ENCODE data around the gene CAMSAP1. TPM values are rescaled to one million over a fixed set of nuclear protein-coding genes. Genes with fewer than 3 reads are reported as not detected.
A peak's percentile ranks its signal among the peaks of the same experiment; 100 is the strongest.

The CAMSAP1 gene
- total and polyA plus RNA-seq, 10 donors: 2.4 to 34.3 (median 19.8) TPM

DNA sequence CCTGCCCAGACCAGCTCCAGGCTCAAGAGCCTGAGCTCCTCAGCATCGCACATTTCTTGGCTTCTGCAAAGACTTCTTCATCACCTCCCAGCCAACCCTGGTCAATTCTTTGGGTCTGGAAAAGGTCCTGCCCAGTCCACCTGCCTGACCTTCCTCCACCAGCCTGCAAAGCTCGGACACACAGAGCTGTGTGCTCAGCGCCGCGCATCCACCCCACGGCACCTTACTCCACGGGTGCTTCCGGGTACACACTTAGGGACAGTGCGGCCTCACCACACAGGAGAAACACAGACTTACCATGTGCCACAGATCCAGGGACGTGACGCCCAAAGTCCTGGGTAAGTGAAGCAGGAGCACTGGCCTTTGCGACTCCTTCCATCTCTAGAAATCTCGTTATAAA, 108.1 kb downstream of the CAMSAP1 start:
- no peak for DNase-seq
- Histone ChIP-seq H3K27ac (no peak overlapping the region), H3K9me3 (no peaks in the 10 kb centered on the region), H3K4me3 (no peak overlapping the region), H3K36me3 (no peaks in the 10 kb centered on the region), H3K4me1 (peaks cover 0 to 15% (median 8%) of the 10 kb centered on the region in 6 donors), H3K27me3 (replicated peaks in 1 of 7) (peaks cover 0 to 7% (median 0%) of the 10 kb centered on the region in 7 donors)
- intact Hi-C loops (cut with DNase I; ENCODE audit: low total_unique reads): no loop called here
- TF ChIP-seq POLR2A (IDR thresholded peaks at IDR 0.05): no peak
- TF ChIP-seq, protein P1, sequence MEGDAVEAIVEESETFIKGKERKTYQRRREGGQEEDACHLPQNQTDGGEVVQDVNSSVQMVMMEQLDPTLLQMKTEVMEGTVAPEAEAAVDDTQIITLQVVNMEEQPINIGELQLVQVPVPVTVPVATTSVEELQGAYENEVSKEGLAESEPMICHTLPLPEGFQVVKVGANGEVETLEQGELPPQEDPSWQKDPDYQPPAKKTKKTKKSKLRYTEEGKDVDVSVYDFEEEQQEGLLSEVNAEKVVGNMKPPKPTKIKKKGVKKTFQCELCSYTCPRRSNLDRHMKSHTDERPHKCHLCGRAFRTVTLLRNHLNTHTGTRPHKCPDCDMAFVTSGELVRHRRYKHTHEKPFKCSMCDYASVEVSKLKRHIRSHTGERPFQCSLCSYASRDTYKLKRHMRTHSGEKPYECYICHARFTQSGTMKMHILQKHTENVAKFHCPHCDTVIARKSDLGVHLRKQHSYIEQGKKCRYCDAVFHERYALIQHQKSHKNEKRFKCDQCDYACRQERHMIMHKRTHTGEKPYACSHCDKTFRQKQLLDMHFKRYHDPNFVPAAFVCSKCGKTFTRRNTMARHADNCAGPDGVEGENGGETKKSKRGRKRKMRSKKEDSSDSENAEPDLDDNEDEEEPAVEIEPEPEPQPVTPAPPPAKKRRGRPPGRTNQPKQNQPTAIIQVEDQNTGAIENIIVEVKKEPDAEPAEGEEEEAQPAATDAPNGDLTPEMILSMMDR (IDR thresholded peaks at IDR 0.05 in 8 of 11, conservative IDR thresholded peaks at IDR 0.05 in 3 of 11): no peak
- TF ChIP-seq POLR2AphosphoS5 (IDR thresholded peaks at IDR 0.05): no peak
- 89 to 96% (median 94%) methylated on average over 13 of the region's 13 CpGs for WGBS, 5 donors

DNA sequence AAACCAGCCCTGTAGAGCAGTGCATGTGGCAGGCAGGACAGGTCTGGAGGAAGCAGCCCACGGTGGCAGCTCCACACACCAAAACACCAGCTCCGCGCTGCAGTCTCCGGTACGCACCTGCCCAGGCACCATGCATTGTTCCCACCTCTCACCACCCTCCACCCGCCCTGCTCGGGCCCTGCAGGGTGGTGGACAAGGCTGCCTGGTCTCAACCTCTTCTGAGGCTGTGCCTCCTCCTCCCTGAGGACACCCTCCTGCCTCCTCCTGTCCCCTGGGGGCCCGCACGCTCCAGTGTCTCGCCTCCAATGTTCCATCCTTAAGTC, 109.1 kb downstream of the CAMSAP1 start:
- H3K4me1 ChIP-seq: peaks cover 0 to 15% (median 8%) of the 10 kb centered on the region in 6 donors
- no peak overlapping the region for H3K4me3 ChIP-seq
- DNase-seq: no peak
- WGBS, 5 donors: 75 to 86% (median 83%) methylated on average over 10 of the region's 10 CpGs
- intact Hi-C loops (cut with DNase I; ENCODE audit: low total_unique reads): no loop called here
- no peaks in the 10 kb centered on the region for H3K36me3 ChIP-seq
- H3K27ac ChIP-seq: peak overlapping the region in 4 of 8 donors; percentile 6 to 46 (median 34)
- no peaks in the 10 kb centered on the region for H3K9me3 ChIP-seq
- TF ChIP-seq, protein P1 (IDR thresholded peaks at IDR 0.05 in 8 of 11, conservative IDR thresholded peaks at IDR 0.05 in 3 of 11): no peak
- no peak for TF ChIP-seq POLR2AphosphoS5 (IDR thresholded peaks at IDR 0.05)
- H3K27me3 ChIP-seq (replicated peaks in 1 of 7): peaks cover 0 to 7% (median 0%) of the 10 kb centered on the region in 7 donors

DNA sequence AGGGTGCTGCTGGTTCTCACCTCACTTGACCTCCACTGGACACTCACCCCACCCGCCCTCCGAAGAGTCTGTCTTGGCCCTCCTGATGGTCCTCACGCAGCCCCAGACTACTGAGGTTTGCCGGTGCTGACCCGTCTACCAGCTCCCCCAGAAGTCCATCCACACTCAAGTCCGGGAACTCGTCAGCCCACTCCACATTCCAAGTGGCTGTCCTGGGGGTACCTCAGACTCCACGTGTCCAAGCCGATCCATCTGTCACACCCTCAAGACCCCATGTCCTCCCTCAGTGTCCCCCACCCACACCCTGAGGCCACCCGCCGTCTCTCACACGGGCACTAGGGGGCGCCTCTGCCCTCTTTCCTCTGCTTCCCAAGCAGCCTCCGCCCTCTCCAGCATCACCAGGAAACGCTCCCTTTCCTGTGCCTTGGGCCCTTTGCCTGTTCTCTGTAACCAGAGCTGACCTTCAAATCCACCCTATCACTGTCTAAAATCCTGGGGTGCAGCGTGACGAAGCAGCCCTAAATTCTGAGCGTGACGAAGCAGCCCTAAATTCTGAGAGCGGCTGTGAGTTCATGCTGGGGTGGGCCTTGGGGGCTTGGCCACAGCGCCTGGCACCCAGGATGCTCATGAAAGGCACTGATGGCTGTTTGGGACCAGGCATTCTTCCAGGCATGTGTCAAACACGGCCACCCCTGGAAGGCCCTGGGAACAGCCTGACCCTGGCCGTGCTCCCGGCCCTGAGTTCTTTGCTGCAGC, 109.7 kb downstream of the CAMSAP1 start:
- Histone ChIP-seq H3K4me1 (peaks cover 0 to 15% (median 8%) of the 10 kb centered on the region in 6 donors), H3K4me3 (no peak overlapping the region), H3K9me3 (no peaks in the 10 kb centered on the region), H3K27ac (peak overlapping the region in 4 of 8 donors; percentile 6 to 46 (median 34)), H3K36me3 (no peaks in the 10 kb centered on the region), H3K27me3 (replicated peaks in 1 of 7) (peaks cover 0 to 7% (median 0%) of the 10 kb centered on the region in 7 donors)
- DNase-seq: no peak
- TF ChIP-seq POLR2AphosphoS5 (IDR thresholded peaks at IDR 0.05): peak; percentile 37 to 42 (median 39)
- TF ChIP-seq, protein P1 (IDR thresholded peaks at IDR 0.05 in 8 of 11, conservative IDR thresholded peaks at IDR 0.05 in 3 of 11): peak; percentile 33 to 73 (median 63)
- TF ChIP-seq POLR2A (IDR thresholded peaks at IDR 0.05): no peak
- WGBS, 5 donors: 38 to 46% (median 43%) methylated on average over 21 to 24 of the region's 24 CpGs
- intact Hi-C loops (cut with DNase I; ENCODE audit: low total_unique reads): no loop called here

DNA sequence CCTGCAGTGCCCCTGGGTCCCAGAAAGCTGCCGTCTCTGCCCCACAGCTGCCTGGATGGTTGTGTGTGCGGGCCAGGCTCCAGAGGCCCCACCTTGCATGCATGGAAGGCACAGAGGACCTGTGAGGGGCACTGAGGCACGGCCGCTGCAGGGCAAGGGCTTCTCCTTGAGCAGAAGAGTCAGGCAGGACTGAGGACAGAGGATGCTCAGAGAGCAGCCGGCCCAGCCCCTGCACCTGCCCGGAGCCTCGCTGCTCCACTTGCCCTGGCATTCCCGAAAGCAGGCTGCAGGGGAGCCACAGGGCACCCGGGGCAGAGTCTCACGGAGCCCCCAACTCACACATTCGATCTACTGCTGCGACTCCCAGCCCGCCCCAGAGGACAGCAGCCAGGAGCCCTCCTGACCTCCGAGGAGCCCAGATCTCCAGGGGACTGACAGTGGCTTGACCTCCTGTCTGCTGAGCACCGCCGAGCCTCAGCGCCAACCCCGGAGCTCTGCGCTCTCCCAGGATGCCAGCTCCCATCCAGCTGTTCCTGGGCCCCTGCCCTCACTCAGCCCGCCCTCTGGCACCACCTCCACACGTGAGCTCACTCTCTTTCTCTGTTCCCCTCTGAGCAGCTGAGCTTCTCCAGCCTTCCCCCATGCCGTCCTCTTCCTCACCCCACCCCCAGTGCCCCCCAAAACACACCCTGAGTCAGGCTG, 110.4 kb downstream of the CAMSAP1 start:
- no peak overlapping the region for H3K4me3 ChIP-seq
- intact Hi-C loops (cut with DNase I; ENCODE audit: low total_unique reads): no loop called here
- peaks cover 0 to 7% (median 0%) of the 10 kb centered on the region in 7 donors for H3K27me3 ChIP-seq (replicated peaks in 1 of 7)
- H3K9me3 ChIP-seq: no peaks in the 10 kb centered on the region
- WGBS, 5 donors: 62 to 83% (median 76%) methylated on average over 16 to 22 of the region's 22 CpGs
- no peaks in the 10 kb centered on the region for H3K36me3 ChIP-seq
- peaks cover 0 to 15% (median 8%) of the 10 kb centered on the region in 6 donors for H3K4me1 ChIP-seq
- no peak for DNase-seq
- TF ChIP-seq POLR2A (IDR thresholded peaks at IDR 0.05) (no peak), POLR2AphosphoS5 (IDR thresholded peaks at IDR 0.05) (no peak)
- TF ChIP-seq, protein P1 (IDR thresholded peaks at IDR 0.05 in 8 of 11, conservative IDR thresholded peaks at IDR 0.05 in 3 of 11): no peak
- H3K27ac ChIP-seq: no peak overlapping the region
